T-helper 2 cell (primary cell): Measurements from ENCODE around the gene ZBTB20.

Experiments
- DNase-seq, 5 experiments: peaks; one replicate each; pipeline versions ENCODE4 v3.0.0 to v3.0.0-alpha.2; 2012 to 2022

The ZBTB20 gene

DNA sequence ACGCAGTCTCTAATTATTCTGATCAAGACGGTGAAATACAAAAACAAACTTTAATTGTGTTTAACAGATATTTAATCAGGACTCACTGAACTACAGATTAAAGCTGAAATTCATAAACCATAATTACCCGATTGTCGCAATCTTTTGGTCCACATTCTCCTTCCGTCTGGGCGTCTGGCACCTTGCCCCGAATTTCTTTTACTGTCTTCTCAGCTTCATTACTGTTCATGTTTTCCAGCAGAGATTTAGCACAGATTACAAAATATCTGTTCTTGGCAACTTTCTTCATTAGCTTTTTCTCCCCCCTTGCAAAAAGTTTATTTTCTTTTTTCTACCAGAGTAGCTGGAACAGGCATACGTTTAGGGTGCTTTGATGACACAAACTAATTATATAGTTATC, 581.9 kb downstream of the ZBTB20 start:
- DNase-seq: no peak

DNA sequence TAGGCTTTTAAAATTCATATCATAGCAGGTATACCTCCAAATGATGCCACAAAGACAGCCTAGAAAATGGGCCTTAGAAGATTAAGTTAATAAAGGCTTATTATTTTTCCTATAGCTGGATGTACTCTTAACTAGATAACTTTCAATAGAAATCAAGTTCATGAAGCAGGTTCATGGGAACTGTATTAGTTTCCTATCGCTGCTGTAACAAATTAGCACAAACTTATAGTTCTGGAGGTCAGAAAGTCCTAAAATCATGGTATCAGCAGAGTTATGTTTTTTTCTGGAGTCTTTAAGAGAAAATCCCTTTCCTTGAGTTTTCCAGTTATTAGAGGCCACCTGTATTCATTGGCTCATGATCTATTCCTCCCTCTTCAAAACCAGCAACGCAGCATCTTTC, 583.4 kb downstream of the ZBTB20 start:
- DNase-seq: no peak

DNA sequence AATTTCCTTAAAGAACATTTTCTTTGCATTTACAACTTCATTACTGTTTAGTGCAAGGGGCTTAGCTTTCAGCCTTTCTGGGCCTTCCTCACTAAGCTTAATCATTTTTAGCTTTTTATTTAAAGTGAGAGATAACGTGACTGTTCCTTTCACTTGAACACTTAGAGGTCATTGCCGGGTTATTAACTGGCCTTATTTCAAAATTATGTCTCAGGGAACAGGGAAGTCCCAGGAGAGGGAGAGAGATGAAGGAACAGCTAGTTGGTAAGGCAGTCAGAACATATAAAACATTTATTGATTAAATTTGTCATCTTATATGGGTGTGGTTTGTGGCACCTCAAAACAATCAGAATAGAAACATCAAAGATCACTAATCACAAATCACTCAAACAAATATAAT, 584.5 kb downstream of the ZBTB20 start:
- DNase-seq: no peak

DNA sequence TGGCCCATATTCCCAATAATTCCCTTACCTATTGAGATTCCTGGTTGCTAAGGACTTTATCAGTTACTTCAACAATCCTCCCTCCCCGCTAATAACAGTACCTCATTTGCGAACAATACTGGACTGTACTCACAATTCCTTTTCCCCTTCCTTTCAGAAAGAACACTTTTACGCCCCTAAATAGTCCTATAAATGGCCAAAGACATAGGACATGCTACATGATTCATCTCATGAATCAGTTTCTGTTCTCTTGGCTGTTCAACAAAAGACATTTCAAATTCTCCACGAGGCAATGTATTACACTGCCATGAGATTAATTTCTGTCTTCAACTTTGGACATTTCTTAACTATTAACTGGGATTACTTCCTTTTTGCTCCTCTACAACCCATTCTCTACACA, 588.8 kb downstream of the ZBTB20 start:
- no peak for DNase-seq

DNA sequence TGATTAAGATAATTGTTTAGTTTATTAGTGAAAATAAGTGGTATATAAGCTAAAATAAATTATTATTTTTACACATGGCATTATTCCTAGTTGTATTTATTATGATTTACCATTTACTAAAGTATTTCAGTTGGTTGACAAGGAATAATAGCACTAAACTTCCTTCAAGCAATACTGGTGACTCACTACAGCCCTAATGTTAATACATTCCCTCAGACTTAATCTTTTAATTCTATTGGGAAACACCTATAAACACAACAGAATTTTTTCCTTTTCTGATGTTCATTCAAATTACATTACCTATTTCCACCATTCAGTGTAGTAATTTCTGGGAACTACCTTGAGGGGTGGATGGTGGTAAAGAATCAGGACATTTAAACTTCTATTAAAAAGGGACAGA, 589.3 kb downstream of the ZBTB20 start:
- DNase-seq: no peak

DNA sequence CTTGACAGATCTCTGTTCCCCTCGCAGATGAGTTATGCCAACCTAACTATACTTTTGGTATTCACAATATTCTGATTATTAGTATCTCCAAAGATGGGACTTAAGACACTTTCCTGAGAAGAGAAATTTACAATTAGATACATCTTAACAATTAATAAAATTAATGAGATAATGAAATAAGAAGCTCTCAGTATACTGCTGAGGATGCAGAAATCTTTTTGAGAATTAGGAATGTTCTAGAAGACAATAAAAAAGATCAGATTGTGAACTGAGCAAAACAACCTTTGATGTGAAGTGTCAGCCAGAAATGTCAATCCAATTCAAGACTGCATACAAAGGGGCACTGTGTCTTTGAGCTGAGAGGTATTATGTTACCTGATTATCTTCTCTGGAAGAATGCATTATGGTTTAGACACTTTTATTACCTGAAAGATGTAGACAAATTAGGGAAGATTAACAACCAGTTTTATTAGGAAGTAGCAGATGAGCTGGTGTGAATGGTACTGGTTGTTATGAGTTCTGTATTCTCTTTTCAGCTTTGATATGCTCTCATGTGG, 590.4 kb downstream of the ZBTB20 start:
- DNase-seq: no peak

DNA sequence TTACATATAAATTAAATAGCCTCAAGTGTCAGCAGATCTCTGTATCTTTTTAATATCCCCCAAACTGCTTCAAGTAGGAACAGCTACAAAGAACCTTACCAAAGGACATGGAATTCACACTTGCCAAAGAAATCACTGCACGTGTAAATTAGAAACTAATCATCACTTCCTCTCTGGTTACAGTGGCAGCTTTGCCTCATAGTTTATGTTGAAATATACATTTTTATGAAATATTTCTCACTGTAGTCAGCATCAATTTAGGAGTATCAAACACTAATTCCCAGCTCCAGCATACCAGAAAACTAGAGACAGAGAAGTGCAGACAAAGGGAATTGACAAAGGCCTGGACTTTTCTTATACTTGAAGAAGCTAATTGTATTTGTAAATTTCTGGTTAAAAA, 592.4 kb downstream of the ZBTB20 start:
- no peak for DNase-seq

DNA sequence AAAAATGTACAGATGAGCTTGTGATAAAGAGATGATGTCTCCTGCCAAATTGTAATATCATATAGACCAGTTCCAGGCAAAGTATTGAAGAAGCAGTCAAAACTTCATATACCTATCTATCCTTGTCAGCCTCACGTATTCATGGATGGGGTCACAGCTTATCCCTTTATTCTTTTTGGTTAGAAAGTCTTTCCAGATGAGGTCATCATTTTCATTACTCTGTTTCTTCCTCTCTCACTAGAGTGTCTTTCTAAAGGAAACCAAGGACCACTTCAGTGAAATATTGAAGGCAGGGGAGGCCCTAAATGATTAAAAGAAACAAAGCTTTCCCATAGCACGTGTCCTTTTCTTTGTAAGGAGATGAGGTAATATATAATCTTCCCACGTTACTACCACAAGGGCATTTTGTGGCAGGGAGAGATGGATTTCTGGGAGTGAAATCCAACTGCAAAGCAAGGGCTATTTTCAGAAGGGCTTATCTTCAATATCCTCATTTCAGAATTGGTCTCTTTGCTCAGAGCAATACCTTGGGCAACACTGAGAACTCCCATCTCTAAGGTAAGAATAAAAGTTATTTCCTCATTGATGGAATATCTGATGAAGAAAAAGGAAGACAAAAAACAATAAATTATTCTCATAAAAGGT, 593.0 kb downstream of the ZBTB20 start:
- DNase-seq: no peak

DNA sequence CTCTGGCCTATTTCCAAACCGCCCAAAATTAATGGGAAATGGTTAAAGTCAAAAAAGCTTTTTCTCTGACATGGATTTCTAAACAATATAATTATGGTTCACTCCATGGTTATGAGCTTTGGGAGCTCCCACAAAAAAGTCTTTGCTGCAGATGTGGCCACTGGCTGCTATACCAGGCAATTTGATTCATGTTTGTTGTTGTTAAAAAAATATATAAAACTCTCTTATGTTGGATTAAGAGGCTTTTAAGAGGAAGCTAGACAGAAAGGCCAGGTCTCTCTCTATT, 594.6 kb downstream of the ZBTB20 start:
- no peak for DNase-seq

DNA sequence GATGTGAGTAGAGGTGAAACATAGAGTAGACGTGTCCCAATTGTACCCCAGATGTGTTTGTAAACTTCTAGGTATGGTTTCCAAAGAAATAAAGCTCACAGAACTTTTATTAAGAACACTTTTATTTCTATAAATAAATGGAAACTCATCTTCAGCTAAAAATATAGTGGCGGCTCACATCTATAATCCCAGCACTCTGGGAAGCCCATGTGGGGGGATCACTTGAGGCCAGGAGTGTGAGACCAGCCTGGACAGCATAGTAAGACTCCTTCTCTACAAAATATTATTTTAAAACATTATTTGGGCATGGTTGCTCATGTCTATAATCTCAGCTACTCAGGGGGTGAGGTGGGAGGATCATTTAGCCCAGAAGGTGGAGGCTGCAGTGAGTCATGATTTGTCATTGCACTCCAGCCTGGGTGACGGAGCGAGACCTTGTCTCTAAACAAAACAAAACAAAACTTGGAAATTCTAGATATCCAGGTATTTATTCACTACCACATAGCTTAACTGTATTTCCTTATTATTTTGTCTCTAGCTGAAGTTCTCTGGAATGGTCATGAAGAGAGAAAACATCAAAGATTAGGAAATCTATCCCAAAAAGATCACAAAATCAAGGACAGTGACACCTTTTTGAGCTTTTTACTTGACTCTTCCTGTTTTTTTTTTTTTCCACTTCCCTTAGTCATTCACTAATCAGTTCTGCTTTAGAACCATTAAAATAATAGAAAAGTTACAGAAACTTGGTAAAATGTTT, 595.1 kb downstream of the ZBTB20 start:
- DNase-seq: no peak

DNA sequence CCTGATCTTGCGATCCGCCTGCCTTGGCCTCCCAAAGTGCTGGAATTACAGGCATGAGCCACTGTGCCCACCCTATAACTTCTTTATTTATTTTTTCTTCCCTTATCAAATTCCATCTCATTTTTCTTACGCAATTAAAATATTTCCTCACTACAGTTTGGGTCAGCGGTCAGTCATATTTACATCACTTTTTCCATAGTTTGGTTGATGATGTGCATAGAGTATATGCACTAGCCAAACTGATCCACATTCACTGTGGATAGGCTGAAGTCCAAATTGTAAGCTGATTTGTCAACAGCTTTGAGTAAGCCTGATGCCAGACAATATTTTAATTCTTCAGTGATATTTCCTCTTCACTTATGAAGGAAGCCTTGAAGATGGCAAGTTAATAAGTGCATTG, 596.9 kb downstream of the ZBTB20 start:
- DNase-seq: no peak

DNA sequence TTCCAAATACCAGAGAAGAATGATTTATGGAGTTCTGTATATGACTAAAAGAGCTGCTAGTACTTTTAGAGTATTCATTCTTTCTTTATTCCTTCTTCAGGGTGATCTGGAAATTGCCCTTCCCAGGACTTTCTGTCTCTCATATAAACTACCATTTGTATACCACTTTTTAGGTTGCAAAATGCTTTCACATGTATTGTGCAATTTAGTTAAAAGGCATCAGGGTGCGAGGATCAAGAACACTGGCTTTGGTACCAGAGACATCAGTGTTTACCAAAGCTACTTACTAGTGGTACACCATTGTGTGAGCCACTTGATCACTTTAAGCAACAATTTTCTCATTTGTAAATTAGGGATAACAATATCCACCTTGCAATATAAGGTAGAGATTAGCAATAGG, 601.9 kb downstream of the ZBTB20 start:
- no peak for DNase-seq

DNA sequence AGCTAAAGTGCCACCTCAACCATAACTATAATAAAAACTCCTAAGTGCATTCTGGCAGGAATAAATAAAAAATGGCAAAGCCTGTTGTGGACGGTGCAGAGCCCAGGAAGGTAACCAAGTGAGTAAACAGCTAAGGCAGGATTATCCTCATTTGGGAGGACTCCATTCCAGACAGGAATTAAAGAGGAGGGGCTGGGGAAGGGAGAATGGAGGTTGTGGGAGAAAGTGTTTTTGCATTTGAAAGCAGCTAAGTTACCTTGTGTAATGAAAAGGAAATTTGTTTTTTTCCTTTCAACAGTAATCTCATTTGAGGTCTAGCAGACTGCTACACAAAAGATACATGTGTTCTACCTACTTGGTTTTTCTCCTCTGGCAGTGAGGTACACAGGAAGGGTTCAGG, 604.7 kb downstream of the ZBTB20 start:
- DNase-seq: no peak

DNA sequence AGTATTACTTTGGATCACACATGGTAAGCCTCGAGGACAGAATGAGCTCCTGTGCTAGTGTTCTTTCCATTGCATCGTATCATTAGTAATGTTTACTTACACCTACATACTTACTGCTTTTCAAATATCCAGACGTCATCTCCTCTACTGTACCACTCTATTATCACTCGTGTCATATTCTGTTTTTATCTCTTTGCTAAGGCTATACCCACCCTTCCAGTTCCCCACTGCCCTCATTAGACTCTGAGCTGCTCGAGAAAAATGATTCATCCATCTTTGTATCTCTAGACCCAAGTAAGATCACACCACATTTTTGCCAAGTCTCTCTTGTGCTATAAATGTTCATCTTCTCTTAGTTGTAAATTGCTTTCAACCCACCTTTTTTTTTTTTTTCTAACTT, 607.6 kb downstream of the ZBTB20 start:
- DNase-seq: no peak

DNA sequence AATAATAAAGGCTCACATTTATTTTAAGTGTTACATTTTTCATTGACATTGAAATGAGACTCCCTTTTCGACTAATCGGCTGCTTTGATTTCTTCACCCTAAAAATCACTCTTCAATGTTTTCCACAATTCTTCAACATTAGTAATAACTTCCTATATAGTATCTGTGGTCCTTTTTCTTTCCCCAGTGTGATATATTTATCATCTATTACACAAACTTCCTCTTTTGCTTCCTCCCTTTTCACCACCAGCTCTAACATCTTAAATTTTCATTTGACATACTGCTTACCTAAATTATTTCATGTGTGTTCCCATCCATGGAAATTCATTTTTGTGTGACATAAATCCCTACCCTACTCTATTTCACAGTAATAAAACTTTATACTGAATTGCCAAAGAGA, 608.9 kb downstream of the ZBTB20 start:
- DNase-seq: no peak

DNA sequence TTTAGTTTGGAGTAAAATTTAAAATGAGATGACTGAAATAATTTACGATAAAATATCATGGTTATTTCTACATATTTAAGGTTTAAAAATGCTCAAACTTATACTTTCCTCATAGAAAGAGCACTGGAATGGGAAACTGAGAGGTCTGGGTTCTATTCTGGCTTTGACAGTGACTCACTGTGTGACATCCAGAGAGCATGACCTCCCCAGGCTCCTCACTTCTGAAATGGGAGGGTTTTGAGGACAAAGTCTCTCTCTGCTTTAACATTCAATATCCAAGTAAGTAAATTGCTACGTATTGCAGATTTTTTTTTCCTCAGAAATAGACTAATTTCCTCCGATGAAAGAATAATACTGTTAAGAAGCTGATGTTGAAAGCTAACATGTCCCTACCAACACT, 618.6 kb downstream of the ZBTB20 start:
- DNase-seq: no peak

DNA sequence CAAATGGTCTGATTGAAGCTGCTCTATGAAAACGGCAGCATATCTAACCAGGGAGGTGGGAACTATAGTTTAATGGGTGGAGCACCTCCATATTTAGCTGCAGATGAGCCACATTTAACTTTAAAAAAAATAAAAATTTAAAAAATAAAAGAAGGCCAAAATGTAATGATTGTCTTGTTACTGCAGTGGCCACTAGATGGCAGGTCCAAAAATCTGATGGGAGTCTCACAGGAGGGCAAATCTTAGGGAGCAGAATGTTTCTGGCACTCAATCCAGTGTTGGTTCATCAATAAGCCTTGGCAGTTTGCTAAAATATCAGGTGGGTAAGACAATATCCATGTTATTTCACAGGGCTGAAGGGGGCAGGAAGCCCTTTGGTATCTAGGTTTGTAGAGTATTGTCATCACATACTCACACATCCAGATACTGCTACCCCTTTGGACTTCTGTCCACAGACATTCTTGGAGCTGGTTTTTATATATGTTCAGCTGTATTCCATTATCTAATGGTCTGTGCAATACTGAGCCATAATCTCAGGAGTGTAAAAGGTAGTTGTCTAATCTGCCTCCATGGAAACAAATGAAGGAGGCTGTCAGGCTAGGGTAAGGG, 619.9 kb downstream of the ZBTB20 start:
- peak in 1 of 5 experiments; percentile 2 for DNase-seq

DNA sequence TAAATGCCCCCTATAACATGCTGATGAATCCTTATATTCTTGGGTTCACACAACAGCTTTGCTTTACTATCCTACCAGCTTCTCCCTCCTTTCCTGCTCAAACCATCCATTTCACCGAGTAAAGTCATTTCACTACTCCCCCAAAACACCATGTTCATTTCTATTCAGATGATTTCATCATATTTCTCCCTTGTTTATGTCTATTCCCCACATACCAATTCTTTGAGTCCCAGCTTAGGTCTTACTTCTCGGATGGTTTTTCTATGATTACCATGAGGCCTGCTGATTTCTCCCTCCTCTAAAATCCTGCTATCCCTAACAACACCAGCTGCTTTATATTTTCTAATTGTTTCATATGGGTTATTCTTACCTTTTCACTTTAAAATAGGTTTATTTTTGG, 621.8 kb downstream of the ZBTB20 start:
- DNase-seq: no peak

DNA sequence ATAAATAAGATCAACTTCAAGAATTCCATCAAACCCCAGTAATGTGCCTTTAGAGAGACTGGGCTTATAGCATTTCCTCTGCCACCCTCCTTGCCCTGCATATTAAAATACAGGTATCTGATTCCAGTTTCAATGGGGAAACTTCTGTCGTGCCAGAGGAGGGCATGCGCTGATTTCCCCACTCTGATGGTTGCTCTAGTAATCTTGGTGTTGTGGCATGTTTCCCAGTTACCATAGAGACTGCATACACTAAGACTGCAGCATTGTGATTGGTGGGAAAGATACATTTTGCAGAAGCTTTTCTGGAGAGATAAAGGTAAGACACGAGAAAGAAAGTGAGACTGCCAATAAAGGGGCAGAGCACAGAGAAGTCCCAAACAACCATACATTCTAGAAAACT, 627.7 kb downstream of the ZBTB20 start:
- DNase-seq: peak in 1 of 5 experiments; percentile 58

DNA sequence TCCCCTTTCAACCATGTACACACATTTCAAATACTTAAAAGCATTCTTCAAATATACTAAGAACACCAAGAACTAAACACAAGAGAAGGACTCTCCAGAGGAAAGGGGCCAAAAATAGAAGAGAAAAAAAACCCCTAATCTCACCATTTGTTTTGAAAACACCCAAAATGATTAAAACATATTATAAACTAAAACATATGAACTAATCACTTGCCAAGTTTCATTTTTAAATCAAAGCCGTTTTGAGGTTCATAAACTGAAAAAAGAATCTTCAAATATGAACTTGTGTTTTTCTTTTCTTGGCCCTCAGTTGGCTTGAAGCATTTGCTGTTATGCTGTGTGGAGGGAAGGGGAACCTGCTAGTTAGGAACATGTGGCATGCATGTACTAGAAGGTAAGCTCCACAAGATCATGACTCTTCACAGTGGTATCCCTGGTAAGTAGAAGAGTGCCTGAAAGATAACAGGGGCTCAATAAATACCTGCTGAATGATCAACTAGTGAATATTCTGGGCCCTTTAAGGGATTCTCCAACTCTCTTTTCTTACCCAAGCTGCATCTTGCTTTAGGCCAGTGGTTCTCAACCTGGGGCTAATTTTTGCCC, 628.8 kb downstream of the ZBTB20 start:
- no peak for DNase-seq

DNA sequence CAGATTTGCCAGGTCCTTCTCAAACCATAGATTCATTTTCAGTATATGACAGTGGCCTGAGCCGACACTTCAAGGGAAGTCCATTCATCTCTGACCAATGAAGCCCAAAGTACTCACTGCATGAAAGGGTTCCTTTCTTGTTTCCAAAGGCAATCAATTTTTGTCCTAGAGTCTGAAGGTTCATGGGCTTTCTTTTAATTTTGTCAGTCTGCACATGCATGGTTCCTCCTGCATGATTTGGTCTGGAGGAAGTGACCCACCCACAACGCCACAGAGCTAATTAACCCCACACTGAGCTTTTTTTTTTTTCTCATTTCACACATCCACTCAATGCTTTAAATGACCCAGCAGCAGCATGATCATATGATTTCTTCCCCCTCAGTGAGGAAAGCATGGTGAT, 636.9 kb downstream of the ZBTB20 start:
- no peak for DNase-seq

DNA sequence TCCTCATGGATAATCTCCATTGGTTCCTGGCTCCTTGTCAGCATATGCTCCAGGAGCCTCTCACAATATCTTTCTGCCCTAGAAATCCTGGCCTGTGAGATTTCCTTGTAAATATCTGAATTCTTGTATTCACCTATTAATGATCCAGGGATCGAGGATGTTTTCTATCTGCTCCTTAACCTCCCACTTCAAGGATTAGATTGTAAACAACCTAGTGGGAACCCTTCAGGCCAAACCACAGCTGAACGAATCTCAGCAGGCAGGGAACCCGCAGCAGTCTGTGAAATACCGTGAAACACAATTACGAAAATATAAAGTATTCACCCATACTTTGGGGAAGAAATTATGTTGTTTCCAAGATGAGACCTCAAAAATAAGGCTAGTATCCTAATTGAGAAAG, 637.3 kb downstream of the ZBTB20 start:
- DNase-seq: no peak

DNA sequence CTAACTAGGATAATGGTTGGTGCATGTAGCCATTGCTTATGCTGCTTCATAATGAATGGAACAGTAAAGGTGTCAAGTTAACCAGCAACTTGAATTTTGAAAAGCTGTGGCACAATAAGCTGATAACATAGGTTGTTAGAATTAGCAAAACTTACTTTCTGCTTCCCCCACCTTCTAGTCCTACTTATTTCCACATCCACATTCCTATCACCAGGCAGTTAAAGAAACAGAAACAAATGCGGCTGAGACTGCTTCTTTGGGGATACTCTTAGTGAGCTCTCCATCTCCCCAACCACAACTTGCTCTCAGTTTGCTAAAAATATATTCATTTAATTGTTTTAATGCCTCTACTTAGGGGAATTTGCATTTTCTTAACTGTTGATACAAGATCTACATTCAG, 638.1 kb downstream of the ZBTB20 start:
- DNase-seq: no peak

DNA sequence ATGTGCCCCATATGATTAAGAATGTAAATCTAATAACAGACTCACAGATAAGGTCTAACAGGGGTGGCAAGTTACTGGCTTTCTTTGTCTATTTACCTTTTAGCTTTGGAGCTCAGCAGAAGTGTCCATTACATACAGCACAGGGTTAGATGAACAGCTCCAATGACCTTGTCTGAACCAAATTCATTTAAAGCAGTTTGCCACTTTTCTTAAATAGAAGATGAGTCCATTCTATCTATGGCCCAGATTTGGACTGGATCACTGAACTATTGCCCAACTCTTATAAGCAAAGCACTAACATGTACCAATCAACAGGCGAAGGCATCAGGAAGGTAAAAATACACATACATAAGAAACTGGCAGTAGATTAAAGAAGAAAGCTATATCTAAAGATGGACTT, 638.9 kb downstream of the ZBTB20 start:
- no peak for DNase-seq
